Tibial nerve (tissue), 4 donors: ENCODE results near the gene TASOR2. TPM values are rescaled to one million over a fixed set of nuclear protein-coding genes. Genes with fewer than 3 reads are reported as not detected.

ENCODE experiments used
- DNase-seq, 2 donors: peaks; one replicate each; pipeline ENCODE4 v3.0.0-alpha.2; 2019; ENCODE audit warnings: low spot score in 2 of 2
- H3K27ac ChIP-seq, 4 donors: fragments of 200-600 bp; sonication (generic) in 3 of 4; one replicate each; pipeline ENCODE4 v1.5.1; 2017 to 2019; ENCODE audit warnings: mild to moderate bottlenecking in 1 of 4
- H3K27me3 ChIP-seq, 2 donors: fragments of 200-600 bp; sonication (generic) in 1 of 2; one replicate each; pipeline versions ENCODE4 v1.5.1 to v1.6.0; 2017 to 2019
- H3K36me3 ChIP-seq, 3 donors: fragments of 200-600 bp; sonication (generic); one replicate each; pipeline ENCODE4 v1.5.1; 2018 to 2019
- H3K4me1 ChIP-seq, 4 donors: fragments of 200-600 bp; sonication (generic) in 3 of 4; one replicate each; pipeline ENCODE4 v1.5.1; 2017 to 2019
- H3K4me3 ChIP-seq, 4 donors: fragments of 200-600 bp; sonication (generic) in 3 of 4; one replicate each; pipeline ENCODE4 v1.5.1; 2017 to 2019; ENCODE audit warnings: mild to moderate bottlenecking in 1 of 4, moderate library complexity in 1 of 4
- H3K9me3 ChIP-seq, 4 donors: fragments of 200-600 bp; sonication (generic) in 3 of 4; one replicate each; pipeline ENCODE4 v1.5.1; 2017 to 2019
- CTCF ChIP-seq, 5 experiments: fragments of 200-600 bp in 3 of 5; fragments of 450-650 bp in 2 of 5; sonication (generic) in 3 of 5; IDR thresholded peaks; one replicate each; pipeline ENCODE4 v1.5.1; 2016 to 2019; ENCODE audit warnings: antibody characterized with exemption in 5 of 5, mild to moderate bottlenecking in 3 of 5, moderate library complexity in 2 of 5
- EP300 ChIP-seq, 2 donors: sonication (generic); formaldehyde crosslinking; IDR thresholded peaks; one replicate each; pipeline ENCODE4 v1.6.1; 2017; ENCODE audit warnings: antibody characterized with exemption in 2 of 2, mild to moderate bottlenecking in 1 of 2
- POLR2A ChIP-seq, 2 donors: fragments of 450-650 bp; IDR thresholded peaks; one replicate each; pipeline ENCODE4 v1.6.1; 2017; ENCODE audit warnings: antibody characterized with exemption in 2 of 2, mild to moderate bottlenecking in 2 of 2, moderate library complexity in 2 of 2
- WGBS, 2 donors: methylation state at CpG; one replicate each; pipeline ENCODE4 v1.1.5; 2018; 5-methylcytosine and 5-hydroxymethylcytosine counted together
- total RNA-seq, 4 donors: library from RNA; depleted of rRNA; stranded (reverse); fragments of >200 nt; gene quantifications; one replicate each; pipeline ENCODE4 v1.1.0, GENCODE V29; 2016

TASOR2 gene
- total RNA-seq, 4 donors from 2014 or later, result 67.3 to 83.7 (median 79.6) TPM

GRCh38 chr10:5692461-5693358, 8.1 kb downstream of the TASOR2 start:
- TF ChIP-seq EP300 (IDR thresholded peaks at IDR 0.05) (no peak), POLR2A (IDR thresholded peaks at IDR 0.05) (no peak), CTCF (IDR thresholded peaks at IDR 0.05) (no peak)
- H3K9me3 ChIP-seq, result no peaks in the 10 kb centered on the region
- H3K4me3 ChIP-seq, result peak overlapping the region; percentile 17 to 58 (median 53)
- no peaks in the 10 kb centered on the region for H3K36me3 ChIP-seq
- peaks cover 0 to 56% (median 12%) of the 10 kb centered on the region in 4 donors for H3K4me1 ChIP-seq
- peak overlapping the region in 3 of 4 donors; percentile 28 to 63 (median 34) for H3K27ac ChIP-seq
- DNase-seq, result no peak
- WGBS, 2 donors, result 11 to 22% methylated on average over 27 to 48 of the region's 49 CpGs
- H3K27me3 ChIP-seq, result no peaks in the 10 kb centered on the region

- Histone ChIP-seq H3K9me3 (no peaks in the 10 kb centered on the region), H3K27me3 (no peaks in the 10 kb centered on the region), H3K36me3 (no peaks in the 10 kb centered on the region), H3K4me1 (peaks cover 0 to 49% (median 12%) of the 10 kb centered on the region in 4 donors), H3K4me3 (no peak overlapping the region), H3K27ac (no peak overlapping the region)
- TF ChIP-seq POLR2A (IDR thresholded peaks at IDR 0.05) (no peak), EP300 (IDR thresholded peaks at IDR 0.05) (no peak), CTCF (IDR thresholded peaks at IDR 0.05) (no peak)
- 70 to 75% methylated on average over 1 of the region's 1 CpG for WGBS, 2 donors
- no peak for DNase-seq
Measured at GRCh38 chr10:5694573-5694972, 9.9 kb downstream of the TASOR2 start.

GRCh38 chr10:5697342-5697741, 12.7 kb downstream of the TASOR2 start:
- 95 to 98% methylated on average over 2 of the region's 2 CpGs for WGBS, 2 donors
- H3K4me3 ChIP-seq, result no peak overlapping the region
- no peak for DNase-seq
- no peaks in the 10 kb centered on the region for H3K27me3 ChIP-seq
- TF ChIP-seq POLR2A (IDR thresholded peaks at IDR 0.05), result no peak
- TF ChIP-seq CTCF (IDR thresholded peaks at IDR 0.05), result no peak
- TF ChIP-seq EP300 (IDR thresholded peaks at IDR 0.05), result no peak
- peaks cover 0 to 36% (median 11%) of the 10 kb centered on the region in 4 donors for H3K4me1 ChIP-seq
- no peaks in the 10 kb centered on the region for H3K9me3 ChIP-seq
- H3K27ac ChIP-seq, result no peak overlapping the region
- no peaks in the 10 kb centered on the region for H3K36me3 ChIP-seq

- Histone ChIP-seq H3K27ac (no peak overlapping the region), H3K27me3 (no peaks in the 10 kb centered on the region), H3K9me3 (no peaks in the 10 kb centered on the region), H3K4me3 (no peak overlapping the region), H3K36me3 (no peaks in the 10 kb centered on the region), H3K4me1 (peaks cover 0 to 31% (median 11%) of the 10 kb centered on the region in 4 donors)
- no peak for DNase-seq
- TF ChIP-seq CTCF (IDR thresholded peaks at IDR 0.05) (no peak), POLR2A (IDR thresholded peaks at IDR 0.05) (no peak), EP300 (IDR thresholded peaks at IDR 0.05) (no peak)
- 95 to 97% methylated on average over 1 of the region's 1 CpG for WGBS, 2 donors
Measured at GRCh38 chr10:5698062-5698461, 13.4 kb downstream of the TASOR2 start.

- Histone ChIP-seq H3K36me3 (no peaks in the 10 kb centered on the region), H3K4me3 (no peak overlapping the region), H3K27ac (no peak overlapping the region), H3K4me1 (peaks cover 0 to 20% (median 5%) of the 10 kb centered on the region in 4 donors), H3K27me3 (no peaks in the 10 kb centered on the region), H3K9me3 (no peaks in the 10 kb centered on the region)
- TF ChIP-seq CTCF (IDR thresholded peaks at IDR 0.05) (no peak), EP300 (IDR thresholded peaks at IDR 0.05) (no peak), POLR2A (IDR thresholded peaks at IDR 0.05) (no peak)
- DNase-seq, result no peak
Measured at GRCh38 chr10:5708356-5708755, 23.7 kb downstream of the TASOR2 start.
